Trophoblast cell (in vitro differentiated cells and primary cell): Measurements from ENCODE around the gene UPK3B.
"Not testable (repeated sequence)": the region's sequence is repeated elsewhere in the genome, so short reads cannot be mapped to it uniquely, and the experiment has no call there.

Experiments used
- DNase-seq, 2 donors: peaks; one replicate each; pipeline ENCODE4 v3.0.0-alpha.2; 2016
- H2AFZ ChIP-seq: 2 replicates; pipeline ENCODE4 v1.6.1; 2013; ENCODE audit warnings: low read length, moderate library complexity, mild to moderate bottlenecking; ENCODE audit not compliant: insufficient read depth, poor library complexity
- H2AK5ac ChIP-seq: 2 replicates; pipeline ENCODE4 v1.6.1; 2013; ENCODE audit warnings: mild to moderate bottlenecking, low read length
- H2BK120ac ChIP-seq: 2 replicates; pipeline ENCODE4 v1.6.1; 2013; ENCODE audit warnings: low read length, mild to moderate bottlenecking, moderate library complexity; ENCODE audit not compliant: insufficient read depth, poor library complexity
- H2BK12ac ChIP-seq: 2 replicates; pipeline ENCODE4 v1.6.1; 2013; ENCODE audit warnings: mild to moderate bottlenecking, low read length, moderate library complexity
- H2BK5ac ChIP-seq: 2 replicates; pipeline ENCODE4 v1.6.1; 2013; ENCODE audit warnings: low read length, low read depth, moderate library complexity, mild to moderate bottlenecking; ENCODE audit not compliant: poor library complexity
- H3K14ac ChIP-seq: 2 replicates; pipeline ENCODE4 v1.6.1; 2013; ENCODE audit warnings: mild to moderate bottlenecking, low read length
- H3K18ac ChIP-seq: 2 replicates; pipeline ENCODE4 v1.6.1; 2013; ENCODE audit warnings: mild to moderate bottlenecking, low read length
- H3K23ac ChIP-seq: 2 replicates; pipeline ENCODE4 v1.6.1; 2013; ENCODE audit warnings: low read length
- H3K27ac ChIP-seq: 2 replicates; pipeline ENCODE4 v1.5.1; 2013; ENCODE audit warnings: low read depth, mild to moderate bottlenecking, inconsistent platforms, low read length, moderate library complexity
- H3K27me3 ChIP-seq: 2 replicates; pipeline ENCODE4 v1.6.1; 2013; ENCODE audit warnings: inconsistent platforms, mild to moderate bottlenecking, low read length, moderate library complexity; ENCODE audit not compliant: insufficient read depth
- H3K36me3 ChIP-seq, 2 experiments: 1 replicate in 1 of 2; 2 replicates in 1 of 2; pipeline ENCODE4 v1.6.1; 2013; ENCODE audit warnings: low read length in 2 of 2, mild to moderate bottlenecking in 2 of 2, moderate library complexity in 1 of 2; ENCODE audit not compliant: insufficient read depth in 2 of 2, control insufficient read depth in 1 of 2
- H3K4ac ChIP-seq: 2 replicates; pipeline ENCODE4 v1.6.1; 2013; ENCODE audit warnings: low read depth, mild to moderate bottlenecking, low read length, moderate library complexity
- H3K4me1 ChIP-seq, 2 experiments: 1 replicate in 1 of 2; 2 replicates in 1 of 2; pipeline ENCODE4 v1.6.1; 2013; ENCODE audit warnings: low read length in 2 of 2, mild to moderate bottlenecking in 2 of 2, moderate library complexity in 1 of 2; ENCODE audit not compliant: insufficient read depth in 2 of 2, control insufficient read depth in 1 of 2
- H3K4me2 ChIP-seq: 2 replicates; pipeline ENCODE4 v1.6.1; 2013; ENCODE audit warnings: inconsistent platforms, mild to moderate bottlenecking, low read length, moderate library complexity
- H3K4me3 ChIP-seq: 2 replicates; pipeline ENCODE4 v1.5.1; 2013; ENCODE audit warnings: mild to moderate bottlenecking, low read depth, low read length, inconsistent platforms
- H3K79me1 ChIP-seq: one replicate; pipeline ENCODE4 v1.6.1; 2013; ENCODE audit warnings: low read length
- H3K79me2 ChIP-seq: 2 replicates; pipeline ENCODE4 v1.6.1; 2013; ENCODE audit warnings: low read length, mild to moderate bottlenecking; ENCODE audit not compliant: control insufficient read depth, insufficient read depth, poor library complexity
- H3K9ac ChIP-seq: 2 replicates; pipeline ENCODE4 v1.6.1; 2013; ENCODE audit warnings: mild to moderate bottlenecking, low read length
- H3K9me3 ChIP-seq: 2 replicates; pipeline ENCODE4 v1.6.1; 2013; ENCODE audit warnings: low read depth, mild to moderate bottlenecking, control low read depth, inconsistent platforms, low read length; ENCODE audit not compliant: insufficient read depth
- H4K12ac ChIP-seq: 2 replicates; pipeline ENCODE4 v1.6.1; 2013; ENCODE audit warnings: low read depth, mild to moderate bottlenecking, low read length, moderate library complexity
- H4K8ac ChIP-seq: 2 replicates; pipeline ENCODE4 v1.6.1; 2013; ENCODE audit warnings: low read depth, mild to moderate bottlenecking, low read length, moderate library complexity
- H4K91ac ChIP-seq: one replicate; pipeline ENCODE4 v1.6.1; 2013; ENCODE audit warnings: low read depth, mild to moderate bottlenecking, low read length, moderate library complexity
- WGBS: extraction: QIAGEN DNeasy Blood & Tissue Kit; methylation state at CpG from one replicate; pipeline ENCODE4 v1.1.7; 2013; ENCODE audit warnings: missing lambda C conversion rate; ENCODE audit not compliant: insufficient read length, insufficient coverage; ENCODE audit errors: extremely low coverage; 5-methylcytosine and 5-hydroxymethylcytosine counted together

The UPK3B gene

DNA sequence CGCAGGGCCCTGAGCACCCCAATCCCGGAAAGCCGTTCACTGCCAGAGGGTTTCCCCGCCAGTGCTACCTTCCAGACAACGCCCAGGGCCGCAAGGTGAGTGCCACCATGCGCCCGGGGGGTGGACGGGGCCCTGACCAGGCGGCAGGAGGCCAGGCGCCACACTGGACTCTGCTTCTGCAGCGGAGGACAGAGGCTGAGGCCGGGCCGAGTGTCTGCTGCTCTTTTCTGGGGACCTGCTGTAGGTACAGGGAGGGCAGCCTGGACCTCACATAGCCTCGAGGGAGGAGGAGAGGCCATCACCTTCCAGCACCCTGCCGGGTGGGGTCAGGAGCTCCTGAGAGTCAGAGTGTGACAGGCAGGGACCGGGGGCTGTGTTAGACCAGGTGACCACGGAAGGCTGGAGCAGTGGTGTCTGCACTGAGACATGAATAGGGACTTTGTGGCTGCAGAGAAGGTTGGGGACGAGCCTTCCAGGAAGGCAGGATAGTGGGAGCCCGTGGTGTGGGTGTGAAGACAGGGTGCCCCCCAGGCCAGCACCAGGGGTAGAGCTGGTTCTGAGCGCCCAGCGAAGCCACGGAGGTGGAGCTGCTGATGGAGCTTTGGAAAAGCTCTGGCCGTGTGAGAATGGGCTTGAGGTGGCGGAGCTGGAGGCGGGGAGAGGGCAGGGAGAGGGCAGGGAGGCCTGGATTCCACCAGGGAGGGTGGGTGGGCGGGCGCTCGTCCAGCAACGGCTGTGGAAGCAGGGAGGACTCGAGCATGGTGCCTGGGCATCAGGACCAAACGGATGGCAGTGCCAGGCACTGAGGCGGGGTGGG, 5.8 kb upstream of the UPK3B start:
- not testable (repeated sequence) for H2BK5ac ChIP-seq, H3K18ac ChIP-seq, H2BK12ac ChIP-seq, H3K23ac ChIP-seq, H2AK5ac ChIP-seq, H3K14ac ChIP-seq, H3K79me1 ChIP-seq, H3K79me2 ChIP-seq, H3K4me2 ChIP-seq, H3K9me3 ChIP-seq, H4K91ac ChIP-seq, H3K4me1 ChIP-seq, H4K8ac ChIP-seq, H4K12ac ChIP-seq, H3K4me3 ChIP-seq, DNase-seq, H3K9ac ChIP-seq, H2AFZ ChIP-seq, H2BK120ac ChIP-seq, H3K27me3 ChIP-seq, H3K27ac ChIP-seq, H3K4ac ChIP-seq
- WGBS, result no CpG with 5 or more reads among the region's 33 CpGs
- peaks cover 21 to 23% of the 10 kb centered on the region in 2 experiments for H3K36me3 ChIP-seq

- no peak for DNase-seq
- Histone ChIP-seq H4K91ac (no peak overlapping the region), H3K4ac (no peak overlapping the region), H3K79me2 (no peaks in the 10 kb centered on the region), H3K27ac (no peak overlapping the region), H4K8ac (no peak overlapping the region), H3K18ac (no peak overlapping the region), H2BK5ac (no peak overlapping the region), H3K9ac (no peak overlapping the region), H3K9me3 (no peaks in the 10 kb centered on the region), H3K79me1 (no peaks in the 10 kb centered on the region), H3K27me3 (no peaks in the 10 kb centered on the region), H3K14ac (no peak overlapping the region), H2AFZ (no peak overlapping the region), H4K12ac (no peak overlapping the region), H3K4me3 (no peak overlapping the region), H3K4me1 (peaks cover 7% of the 10 kb centered on the region in 2 experiments), H2AK5ac (no peak overlapping the region), H3K36me3 (peaks cover 21 to 23% of the 10 kb centered on the region in 2 experiments), H3K4me2 (no peak overlapping the region), H3K23ac (no peak overlapping the region), H2BK120ac (no peak overlapping the region), H2BK12ac (no peak overlapping the region)
- WGBS, result no CpG with 5 or more reads among the region's 32 CpGs
These were observed 4.9 kb upstream of the UPK3B start for GRCh38 chr7:76505168-76506080.

DNA sequence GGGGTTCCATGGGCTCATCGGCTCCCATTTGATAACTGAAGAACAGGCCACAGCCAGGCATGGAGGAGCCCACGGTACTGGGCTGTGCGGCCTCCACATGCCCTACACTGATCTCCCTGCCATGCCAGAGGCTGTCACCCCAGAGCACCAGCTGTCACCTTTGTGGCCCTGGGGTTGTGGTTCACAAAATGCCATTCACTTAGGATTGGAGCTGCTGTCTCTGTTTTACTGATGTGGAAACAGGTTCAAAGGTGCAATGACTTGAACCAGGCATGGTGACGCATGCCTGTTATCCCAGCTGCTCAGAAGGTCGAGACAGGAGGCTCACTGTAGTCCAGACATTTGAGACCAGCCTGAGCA, 4.3 kb upstream of the UPK3B start:
- Histone ChIP-seq H3K18ac (no peak overlapping the region), H3K23ac (no peak overlapping the region), H3K4me3 (no peak overlapping the region), H3K4me2 (no peak overlapping the region), H4K12ac (no peak overlapping the region), H4K91ac (no peak overlapping the region), H2AFZ (no peak overlapping the region), H3K4ac (no peak overlapping the region), H3K27me3 (no peaks in the 10 kb centered on the region), H2BK120ac (no peak overlapping the region), H4K8ac (no peak overlapping the region), H3K9me3 (no peaks in the 10 kb centered on the region), H2AK5ac (no peak overlapping the region), H2BK5ac (no peak overlapping the region), H3K79me1 (no peaks in the 10 kb centered on the region), H2BK12ac (no peak overlapping the region), H3K36me3 (peaks cover 19 to 23% of the 10 kb centered on the region in 2 experiments), H3K9ac (no peak overlapping the region), H3K79me2 (no peaks in the 10 kb centered on the region), H3K4me1 (peaks cover 9 to 10% of the 10 kb centered on the region in 2 experiments), H3K27ac (no peak overlapping the region), H3K14ac (no peak overlapping the region)
- WGBS, result no CpG with 5 or more reads among the region's 5 CpGs
- no peak for DNase-seq

DNA sequence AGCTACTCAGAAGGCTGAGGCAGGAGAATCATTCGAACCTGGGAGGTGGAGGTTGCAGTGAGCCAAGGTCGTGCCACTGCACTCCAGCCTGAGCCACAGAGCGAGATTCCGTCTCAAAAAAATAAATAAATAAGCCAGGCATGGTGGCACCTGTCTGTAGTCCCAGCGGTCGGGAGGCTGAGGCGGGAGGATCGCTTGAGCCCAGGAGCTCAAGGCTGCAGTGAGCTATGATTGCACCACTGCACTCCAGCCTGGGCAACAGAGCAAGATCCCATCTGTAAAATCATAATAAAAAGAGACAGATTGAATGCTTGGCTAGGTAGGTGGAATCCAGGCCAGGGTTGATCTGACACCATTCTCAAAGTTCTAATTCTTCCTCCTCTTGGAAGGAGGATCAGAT, 3.7 kb upstream of the UPK3B start:
- not testable (repeated sequence) for H3K79me1 ChIP-seq, H4K8ac ChIP-seq, H2BK120ac ChIP-seq, H3K79me2 ChIP-seq, H3K18ac ChIP-seq, H3K9ac ChIP-seq, H3K4ac ChIP-seq, H3K23ac ChIP-seq, H2BK5ac ChIP-seq, H3K27me3 ChIP-seq, H2AK5ac ChIP-seq, H3K14ac ChIP-seq, H3K27ac ChIP-seq, H3K9me3 ChIP-seq, H3K4me1 ChIP-seq, H4K12ac ChIP-seq, H4K91ac ChIP-seq, H2AFZ ChIP-seq, H3K4me3 ChIP-seq, H2BK12ac ChIP-seq, H3K4me2 ChIP-seq, DNase-seq
- WGBS, result no CpG with 5 or more reads among the region's 8 CpGs
- peaks cover 18 to 23% of the 10 kb centered on the region in 2 experiments for H3K36me3 ChIP-seq
